Stimulated activated naive CD8-positive, alpha-beta T cell treated with anti-CD3 and anti-CD28 coated beads, Interleukin-15, Interleukin-2, amounts not matched to agents 100 U/mL and 50 U/mL, for 24 hours (primary cell): ENCODE data around the gene FAAP100.

ENCODE experiments used
- ATAC-seq: fragments of 150-1000 bp; cut with Tn5 transposase; one replicate; pipeline ENCODE4 v1.10.0; 2021
- DNase-seq: peaks from one replicate; pipeline ENCODE4 v3.0.0; 2021

The FAAP100 gene

DNA sequence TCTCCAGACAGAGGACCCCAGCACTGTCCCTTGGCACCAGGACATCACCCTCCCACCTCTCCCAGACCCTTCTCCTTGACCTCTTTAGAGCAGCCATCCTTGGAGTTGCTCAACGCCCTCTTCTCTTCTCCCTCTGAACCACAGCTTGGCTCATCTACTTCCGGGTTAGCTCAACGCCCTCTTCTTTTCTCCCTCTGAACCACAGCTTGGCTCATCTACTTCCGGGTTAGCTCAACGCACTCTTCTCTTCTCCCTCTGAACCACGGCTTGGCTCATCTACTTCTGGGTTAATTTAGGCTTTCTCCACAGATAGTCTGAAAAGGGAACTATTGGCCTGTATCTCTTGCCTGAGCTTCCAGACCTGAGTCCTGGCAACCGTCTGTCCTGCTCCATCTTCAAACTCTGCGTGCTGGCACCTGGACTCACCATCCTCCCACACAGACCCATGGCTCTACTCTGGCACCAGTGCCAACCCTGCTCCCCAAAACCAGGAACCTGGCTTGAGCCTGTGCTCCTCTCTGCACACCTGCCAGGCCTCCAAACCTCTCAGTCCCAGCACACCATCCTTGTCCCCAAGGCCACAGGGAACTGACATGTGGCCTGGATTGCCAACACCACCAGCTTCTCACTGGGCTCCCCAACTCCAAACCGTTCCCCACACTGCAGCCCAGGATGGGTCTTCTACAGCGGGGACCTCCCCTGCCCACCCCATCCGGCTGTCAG lies 25.3 kb upstream of the FAAP100 start:
- no peak for DNase-seq

DNA sequence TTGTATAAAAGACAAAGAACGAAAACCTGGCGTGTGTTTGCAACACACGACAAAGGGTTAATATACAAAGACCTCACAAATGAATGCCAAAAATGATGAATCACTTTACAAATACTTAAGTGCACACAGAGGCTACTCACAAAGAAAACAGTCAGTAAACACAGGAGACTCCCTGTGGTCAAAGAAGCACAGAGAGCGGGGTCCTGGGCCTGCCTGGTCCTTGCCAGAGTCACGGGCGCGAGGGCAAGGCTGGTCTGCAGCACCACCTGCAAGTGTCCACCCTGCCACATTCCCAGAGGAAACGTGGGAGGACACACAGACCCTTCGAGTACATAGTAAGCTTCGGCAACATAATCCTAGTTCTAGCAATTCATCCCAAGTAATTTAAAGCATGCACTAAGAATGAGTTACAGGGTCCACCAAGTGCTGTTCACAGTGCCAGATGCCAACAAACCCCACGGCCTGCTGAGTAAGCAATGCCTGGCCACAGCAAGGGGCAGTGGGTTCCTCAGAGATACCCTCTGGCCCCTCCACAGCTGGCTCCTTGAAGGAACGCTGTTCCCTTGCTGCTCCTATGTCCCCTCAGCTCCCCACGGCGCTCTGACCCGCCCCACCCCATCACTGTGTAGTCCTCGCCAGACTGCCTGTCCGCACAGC lies 24.6 kb upstream of the FAAP100 start:
- DNase-seq (no peak), ATAC-seq (no peak)

More for the DNA sequence above, 25.3 kb upstream of the FAAP100 start:
- ATAC-seq: no peak

DNA sequence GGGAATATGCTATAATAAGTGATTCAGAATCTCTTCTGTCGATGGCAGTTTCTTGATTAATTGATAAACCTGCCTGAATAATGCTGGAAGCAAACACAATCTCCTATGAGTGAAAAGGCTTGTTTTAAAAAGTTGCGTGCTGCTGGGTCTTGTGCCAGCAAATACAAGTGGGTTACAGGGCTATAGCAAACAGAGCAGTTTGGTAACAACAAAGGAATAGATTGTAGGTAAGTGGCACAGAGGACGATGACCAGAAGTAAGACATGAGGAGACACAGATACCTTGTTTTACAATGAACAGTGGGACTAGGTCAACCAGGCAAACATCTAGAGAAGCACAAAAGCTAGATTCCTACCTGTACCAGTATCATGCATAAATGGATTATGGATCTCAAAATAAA lies 23.7 kb upstream of the FAAP100 start:
- DNase-seq (no peak), ATAC-seq (no peak)

DNA sequence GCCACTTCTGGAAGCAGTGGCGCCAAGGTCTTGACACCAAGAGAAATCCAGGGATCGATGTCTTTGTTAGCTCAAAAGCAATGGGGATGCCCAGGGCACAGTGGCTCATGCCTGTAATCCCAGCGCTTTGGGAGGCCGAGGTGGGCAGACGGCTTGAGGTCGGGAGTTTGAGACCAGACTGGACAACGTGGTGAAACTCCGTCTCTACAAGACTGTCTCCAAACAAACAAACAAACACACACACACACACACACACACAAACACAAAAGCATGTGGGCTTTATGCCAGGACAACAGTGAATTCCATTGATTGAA lies 22.4 kb upstream of the FAAP100 start:
- DNase-seq: no peak
- ATAC-seq: no peak

DNA sequence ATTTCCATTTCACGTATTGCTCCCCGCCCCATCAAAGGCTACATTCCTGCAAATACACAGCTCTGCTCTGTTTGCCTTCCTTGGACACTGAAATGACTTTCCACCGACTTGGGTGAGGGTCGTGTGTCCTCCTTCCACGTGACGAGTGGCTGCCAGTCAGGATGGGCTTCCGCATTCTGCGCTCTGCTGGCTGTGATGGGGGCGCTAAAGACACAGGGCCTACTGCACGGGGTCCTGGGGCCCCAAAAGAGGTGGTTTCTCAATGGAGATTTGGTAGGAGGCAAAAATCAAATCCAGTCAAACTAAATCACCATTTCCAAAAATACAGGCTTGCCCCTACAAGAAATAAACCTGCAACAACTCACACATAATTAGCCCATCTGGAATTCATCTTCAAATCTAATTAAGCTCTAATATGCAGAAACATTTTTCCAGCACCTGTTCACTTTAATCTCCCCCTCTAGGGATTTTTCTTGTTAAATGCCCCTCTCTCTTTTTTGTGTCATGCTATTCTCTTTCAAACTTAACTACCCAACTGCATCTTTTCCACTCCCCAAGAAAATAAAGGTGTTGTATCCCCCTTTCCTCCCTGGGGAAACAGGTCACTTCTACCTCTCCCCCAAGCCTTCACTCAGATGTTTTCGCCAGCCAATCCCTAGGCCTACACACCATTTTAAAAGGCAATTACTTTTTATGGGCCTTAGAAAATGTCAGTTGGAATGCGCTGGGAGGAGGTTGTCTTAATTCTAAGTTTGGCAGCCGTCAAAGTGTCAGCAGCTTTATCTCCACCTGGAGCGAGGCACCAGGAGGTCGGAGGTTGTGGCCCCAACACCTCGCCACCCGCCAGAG lies 21.9 kb upstream of the FAAP100 start:
- ATAC-seq (no peak), DNase-seq (no peak)

DNA sequence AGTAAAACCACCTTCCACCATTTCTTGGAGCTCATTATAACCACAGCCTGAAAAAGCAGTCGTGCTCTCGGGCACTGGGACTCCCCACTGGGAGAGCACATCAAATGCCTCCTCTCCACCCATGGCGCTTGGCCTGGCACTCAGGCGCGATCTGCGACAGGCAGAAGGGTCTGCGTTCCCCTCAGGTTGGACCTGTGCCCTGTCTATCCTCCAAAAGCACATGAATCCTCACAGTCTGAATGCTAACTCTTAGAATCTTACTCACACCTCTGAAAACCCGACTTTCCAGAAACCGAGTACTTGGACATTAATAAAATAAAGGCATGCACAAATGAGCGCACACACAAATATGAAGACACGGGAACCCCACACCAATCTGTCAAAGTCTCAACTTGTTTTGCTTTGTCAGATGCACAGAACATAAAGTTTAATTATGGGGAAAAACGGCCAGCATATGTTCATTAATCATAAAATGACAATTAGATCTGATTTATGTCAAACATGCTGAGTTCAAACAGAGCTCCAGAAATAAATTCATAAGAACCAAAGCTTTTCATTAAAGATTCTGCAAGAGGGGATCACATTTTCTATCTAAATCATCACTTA lies 20.5 kb upstream of the FAAP100 start:
- no peak for ATAC-seq

DNA sequence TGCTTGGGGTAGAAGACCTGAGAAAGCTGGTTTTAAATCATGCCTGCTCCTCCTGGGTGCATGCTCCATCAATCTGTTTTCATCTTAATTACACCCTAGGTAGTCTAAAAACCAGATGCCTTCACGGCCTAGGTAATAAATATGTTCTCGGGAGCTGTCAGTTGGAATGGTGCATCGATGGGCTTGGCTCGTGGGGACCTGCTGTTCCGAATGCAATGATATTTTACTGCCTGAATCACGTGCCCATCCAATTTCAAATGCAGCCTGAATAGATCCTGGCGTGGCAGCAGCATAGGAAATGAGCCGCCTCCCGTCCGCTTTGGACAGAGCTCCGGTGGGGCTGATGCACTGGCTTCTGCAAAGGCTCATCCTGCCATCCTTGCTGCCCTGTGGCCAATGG lies 18.8 kb upstream of the FAAP100 start:
- ATAC-seq: no peak
- no peak for DNase-seq

More for the DNA sequence above, 20.5 kb upstream of the FAAP100 start:
- DNase-seq: no peak

DNA sequence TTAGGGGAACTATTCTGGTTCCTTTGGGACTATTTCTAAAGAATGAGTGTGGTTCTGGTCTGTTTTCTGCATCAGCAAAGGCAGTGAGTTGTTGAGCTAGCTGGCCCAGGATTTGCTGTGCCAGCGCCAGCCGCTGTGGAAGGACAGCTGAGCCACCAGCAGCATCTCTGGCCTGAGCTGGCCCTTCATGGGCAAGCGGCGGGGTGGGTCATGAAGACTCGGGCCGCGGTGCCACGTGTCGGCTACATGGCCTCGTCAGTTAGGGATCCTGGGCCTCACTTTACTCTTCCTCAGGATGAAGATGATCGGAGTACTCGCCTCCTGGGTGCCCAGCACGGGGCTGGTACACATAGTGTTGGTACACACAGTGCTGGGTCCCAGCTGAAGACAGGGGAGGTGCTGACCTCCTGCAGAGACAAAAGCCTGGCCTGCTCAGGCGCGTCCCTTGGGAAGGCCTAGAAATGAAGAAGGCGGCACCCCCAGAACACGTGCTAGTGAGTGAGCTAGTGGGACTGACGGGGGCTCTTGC lies 17.9 kb upstream of the FAAP100 start:
- ATAC-seq (no peak), DNase-seq (no peak)

DNA sequence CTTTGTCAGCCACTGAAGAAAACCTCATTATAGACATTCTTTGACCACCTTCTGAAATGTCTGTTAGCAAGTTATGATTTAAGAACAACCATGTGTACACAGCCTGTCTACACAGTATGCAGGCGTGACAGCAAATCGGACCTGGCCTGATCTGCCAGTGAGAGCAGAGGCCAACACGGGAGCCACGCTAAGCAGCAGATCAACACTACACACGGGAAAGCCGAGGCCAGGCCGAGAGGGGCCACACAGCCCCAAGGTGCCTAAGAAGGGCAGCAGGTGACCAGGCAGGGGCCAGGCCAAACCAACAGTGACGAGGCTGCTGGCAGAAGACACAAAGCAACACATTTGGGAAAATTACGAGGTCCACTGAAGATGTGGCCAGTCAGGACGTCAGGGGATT lies 16.3 kb upstream of the FAAP100 start:
- no peak for ATAC-seq
- DNase-seq: no peak

DNA sequence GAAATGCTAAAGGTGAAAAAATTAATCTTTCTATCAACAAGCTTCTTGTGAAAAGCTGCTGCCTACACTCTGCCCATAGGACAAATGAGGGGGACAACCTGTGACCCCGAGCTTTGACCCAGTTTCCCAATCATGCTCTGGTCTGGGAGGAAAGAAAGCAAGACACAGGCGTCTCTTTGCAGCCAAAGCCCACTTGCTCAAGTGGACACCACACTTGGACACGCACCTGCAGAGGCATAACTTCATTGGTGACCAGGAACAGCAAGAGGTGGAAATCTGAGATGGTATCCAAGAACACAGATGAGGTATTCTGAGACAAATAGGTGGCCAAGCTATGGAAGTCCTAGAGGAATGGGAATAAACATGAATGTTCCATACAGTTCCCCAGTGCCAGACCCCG lies 15.0 kb upstream of the FAAP100 start:
- DNase-seq (no peak), ATAC-seq (no peak)

DNA sequence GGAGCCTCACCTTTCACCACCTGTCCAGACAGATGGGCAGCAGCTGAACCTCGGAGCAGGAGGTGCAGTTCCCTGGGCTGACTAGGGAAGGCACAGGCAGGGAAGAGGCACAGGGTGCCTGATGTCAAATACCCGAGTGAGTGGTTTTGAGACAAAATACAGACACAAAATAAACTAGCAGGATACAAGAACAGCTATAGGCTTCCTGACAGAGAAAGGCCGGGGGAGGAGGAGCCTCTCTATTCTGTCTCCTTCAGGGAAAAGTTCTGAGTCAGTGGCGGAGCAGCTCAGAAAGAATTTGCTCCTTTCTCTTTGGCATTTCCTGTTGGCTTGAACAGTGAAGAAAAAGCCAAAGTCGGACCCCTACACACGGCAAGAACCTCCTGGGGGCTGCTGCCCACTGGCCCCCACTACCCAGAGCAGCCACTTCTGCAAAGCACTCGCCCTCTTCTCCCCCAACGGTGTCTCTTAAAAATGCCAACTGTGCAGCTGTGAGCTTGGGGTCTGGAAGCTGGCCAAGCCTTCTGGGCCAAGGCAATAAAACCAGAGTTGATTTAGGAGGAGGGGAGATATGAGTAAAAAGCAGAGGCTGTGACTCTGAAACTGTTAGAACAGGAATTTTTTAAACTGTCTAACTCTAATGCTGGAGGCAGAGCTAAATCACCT lies 14.4 kb upstream of the FAAP100 start:
- no peak for ATAC-seq

DNA sequence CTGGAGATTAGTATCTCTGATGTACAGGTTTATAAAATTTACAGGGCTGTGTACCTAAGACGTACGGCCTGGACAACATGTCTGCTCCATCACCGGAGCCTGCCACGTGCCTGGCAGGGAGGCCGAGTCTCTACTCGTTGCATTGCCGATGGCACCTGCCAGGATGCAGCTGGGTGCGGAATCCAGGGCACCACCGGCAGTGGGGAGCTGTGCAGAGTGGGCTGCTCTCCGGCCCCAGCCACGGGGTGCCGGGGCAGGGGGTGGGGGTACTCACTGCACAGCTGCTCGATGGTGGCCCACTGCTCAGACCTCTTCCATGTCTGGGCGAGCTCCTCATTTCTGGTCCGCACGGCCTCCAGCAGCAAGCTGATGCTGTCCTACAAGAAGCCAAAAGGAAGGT lies 13.1 kb upstream of the FAAP100 start:
- DNase-seq (no peak), ATAC-seq (no peak)

More for the DNA sequence above, 14.4 kb upstream of the FAAP100 start:
- DNase-seq: no peak

DNA sequence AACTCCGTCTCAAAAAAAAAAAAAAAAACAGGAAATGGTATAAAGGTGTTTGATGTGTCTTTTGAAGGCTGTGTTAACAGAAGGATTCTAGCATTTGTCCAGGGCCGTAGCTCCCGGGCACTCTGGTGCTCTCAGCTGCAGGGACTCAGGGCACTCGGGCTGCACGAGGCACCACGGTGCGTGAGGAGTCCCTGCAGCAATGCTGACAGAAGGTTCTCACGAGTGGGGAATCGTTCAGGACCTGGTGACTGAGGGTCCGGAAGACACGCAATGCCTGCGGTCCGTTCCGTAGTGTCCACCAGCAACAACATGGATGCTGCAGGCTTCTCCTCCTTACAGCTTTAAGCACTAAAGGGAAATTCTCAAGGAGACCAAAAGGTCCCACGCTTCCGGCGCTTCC lies 12.6 kb upstream of the FAAP100 start:
- DNase-seq: no peak
- no peak for ATAC-seq

DNA sequence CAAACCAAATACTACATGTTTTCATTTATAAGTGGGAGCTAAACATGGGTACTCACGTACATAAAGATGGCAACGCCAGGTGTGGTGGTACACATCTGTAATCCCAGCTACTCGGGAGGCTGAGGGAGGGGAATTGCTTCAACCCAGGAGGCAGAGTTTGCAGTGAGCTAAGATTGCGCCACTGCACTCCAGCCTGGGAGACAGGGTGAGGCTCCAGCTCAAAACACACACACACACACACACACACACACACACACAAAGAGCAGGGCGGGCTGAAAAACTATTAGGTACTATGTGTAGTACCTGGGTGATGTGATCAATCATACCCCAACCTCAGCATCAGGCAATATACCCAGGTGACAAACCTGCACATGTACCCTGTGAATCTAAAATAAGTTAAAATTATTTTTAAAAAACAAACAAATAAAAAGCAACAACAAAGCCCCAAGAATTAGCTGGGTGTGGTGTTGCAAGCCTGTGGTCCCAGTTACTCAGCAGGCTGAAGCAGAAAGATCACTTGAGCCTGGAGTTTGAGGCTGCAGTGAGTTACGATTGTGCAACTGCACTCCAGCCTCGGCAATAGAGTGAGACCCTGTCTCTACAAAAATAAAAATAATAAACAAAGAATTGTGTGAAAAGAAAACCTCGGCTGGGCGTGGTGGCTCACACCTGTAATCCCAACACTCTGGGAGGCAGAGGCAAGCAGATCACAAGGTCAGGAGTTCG lies 11.9 kb upstream of the FAAP100 start:
- ATAC-seq (no peak), DNase-seq (no peak)

DNA sequence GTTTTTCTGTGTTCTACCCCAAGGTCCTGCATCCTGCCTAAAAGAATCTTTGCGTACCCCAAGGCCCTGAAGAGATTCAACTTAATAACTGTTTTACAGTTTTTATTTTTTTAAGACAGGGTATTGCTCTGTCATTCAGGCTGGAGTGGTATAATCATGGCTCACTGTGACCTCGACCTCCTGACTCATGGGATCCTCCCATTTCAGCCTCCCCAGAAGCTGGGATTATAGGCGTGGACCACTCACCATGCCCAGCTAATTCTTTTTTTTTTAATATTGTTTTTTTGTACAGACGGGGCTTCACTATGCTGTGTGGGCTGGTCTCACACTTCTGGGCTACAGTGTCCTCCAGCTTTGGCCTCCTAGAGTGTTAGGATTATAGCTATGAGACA lies 9.3 kb upstream of the FAAP100 start:
- DNase-seq (no peak), ATAC-seq (no peak)

DNA sequence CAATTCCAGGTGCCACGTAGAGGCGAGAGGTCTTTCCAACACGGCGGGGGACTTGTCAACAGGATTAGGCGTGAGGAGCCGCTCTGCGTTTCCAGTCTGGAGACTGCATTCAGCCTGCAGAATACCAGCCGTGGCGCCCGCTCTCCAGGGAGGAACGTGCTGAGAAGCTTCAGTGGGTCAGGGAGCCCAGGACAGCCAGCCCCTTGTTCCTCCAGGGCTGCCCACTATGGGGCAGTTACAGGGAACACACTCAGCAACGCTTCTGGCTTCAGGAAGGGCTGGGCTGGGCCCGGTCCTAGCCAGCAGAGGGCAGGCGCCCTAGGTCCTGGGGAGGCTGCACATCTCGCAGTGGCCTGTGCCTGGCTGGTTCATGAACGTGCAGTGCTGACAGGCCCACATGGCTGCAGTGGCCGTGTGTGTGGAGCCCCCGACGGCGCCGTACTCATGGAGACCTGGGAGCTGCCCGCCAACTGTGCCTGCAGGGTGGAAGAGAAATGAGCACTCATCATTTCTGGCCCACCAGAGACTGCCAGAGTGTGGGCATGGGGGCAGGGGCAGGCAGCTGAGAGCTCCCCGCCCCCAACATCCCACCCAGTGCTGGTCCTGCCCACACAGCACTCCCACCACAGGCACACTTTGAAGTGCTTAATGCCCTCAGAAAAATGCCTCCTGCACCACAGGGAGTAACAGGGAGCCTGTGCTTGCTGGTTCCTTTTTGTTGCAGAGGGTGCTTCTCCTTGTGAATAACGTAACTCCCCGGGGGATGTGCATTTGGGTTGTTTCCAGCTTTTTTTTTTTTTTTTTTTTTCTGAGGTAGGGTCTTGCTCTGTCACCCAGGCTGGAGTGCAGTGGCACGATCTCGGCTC lies 7.0 kb upstream of the FAAP100 start:
- ATAC-seq: no peak
- no peak for DNase-seq

DNA sequence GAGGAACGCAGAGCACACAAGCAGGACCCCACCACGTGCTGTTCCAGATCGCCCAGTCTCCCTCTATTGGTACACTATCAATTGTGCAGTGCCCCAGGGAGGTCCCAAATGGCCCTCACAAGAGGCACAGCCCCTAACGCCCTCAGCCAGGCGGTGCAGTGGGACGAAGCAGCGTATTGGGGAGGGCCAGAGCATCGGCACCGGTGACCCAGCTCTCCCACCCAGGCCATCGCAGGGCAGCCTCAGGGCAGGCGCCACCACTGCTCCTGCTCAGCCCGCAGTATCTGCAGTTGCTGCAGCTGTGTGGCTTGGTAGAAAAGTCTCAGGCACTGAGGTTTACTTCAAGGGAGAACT lies 5.9 kb upstream of the FAAP100 start:
- DNase-seq: no peak
- no peak for ATAC-seq

DNA sequence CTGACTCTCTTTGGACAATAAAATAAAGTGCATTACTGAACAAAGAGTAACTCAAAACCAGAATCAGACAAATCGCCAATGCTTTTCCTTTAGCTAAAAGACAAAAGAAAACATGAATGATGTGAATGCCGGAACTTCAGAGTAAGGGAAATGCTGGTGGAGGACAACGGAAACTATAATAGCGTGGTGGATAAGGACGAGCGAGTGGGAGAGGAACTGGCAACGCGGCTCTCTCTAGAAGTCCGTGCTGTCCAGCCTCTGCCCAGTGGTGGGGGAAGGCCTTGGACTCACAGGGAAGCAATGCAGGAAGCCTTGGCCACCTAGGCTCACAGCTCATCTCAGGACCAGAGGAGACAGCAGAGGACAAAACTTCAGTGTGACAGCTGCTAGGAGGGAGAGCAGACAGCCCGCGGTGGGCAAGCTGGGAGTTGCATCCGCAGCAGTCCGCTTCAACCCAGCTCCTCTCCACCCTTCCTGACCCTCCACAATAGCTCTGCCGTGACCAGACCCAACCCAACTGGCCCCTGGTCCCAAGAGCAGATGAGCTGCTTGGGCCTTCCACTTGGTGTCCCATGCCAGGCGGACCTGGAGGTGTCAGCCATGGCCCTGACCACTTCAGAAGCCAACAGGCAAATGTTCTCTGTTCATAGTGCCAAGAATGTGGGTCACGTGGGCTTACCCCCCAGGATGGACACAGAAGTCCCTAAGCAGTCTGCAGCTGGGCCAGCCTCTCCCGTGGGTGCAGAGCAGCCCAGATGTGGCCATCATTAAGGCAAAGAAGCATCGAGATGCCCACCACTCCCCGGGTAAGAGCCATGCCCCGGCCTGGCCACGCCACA lies 5.3 kb upstream of the FAAP100 start:
- no peak for DNase-seq
- ATAC-seq: no peak

DNA sequence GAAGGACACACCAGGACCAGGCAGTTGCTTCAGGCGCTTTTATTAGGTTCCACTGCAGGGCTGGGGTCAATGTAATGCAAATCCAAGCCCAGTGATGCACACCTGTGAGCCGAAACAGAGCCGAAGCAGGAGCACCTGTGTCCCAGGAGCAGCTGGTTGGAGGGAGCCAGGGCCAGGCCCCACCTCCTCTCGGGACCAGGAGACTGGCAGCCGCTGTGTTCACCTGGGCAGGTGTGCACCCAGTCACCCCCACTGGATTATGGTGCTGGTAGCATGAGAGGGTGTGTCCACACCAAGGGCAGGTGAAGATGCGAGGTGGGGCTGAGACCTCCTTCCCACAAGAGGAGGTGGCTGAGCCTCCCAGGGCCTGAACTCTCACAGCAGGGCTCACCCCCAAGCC lies 4.7 kb upstream of the FAAP100 start:
- no peak for DNase-seq
- no peak for ATAC-seq
